GM18858 (cell line): ENCODE data around the gene RANBP2.

Experiments
- ATAC-seq: cut with Tn5 transposase; IDR thresholded peaks from one replicate; pipeline ENCODE4 v1.9.1; 2021; ENCODE audit not compliant: unreplicated experiment

RANBP2 gene

DNA sequence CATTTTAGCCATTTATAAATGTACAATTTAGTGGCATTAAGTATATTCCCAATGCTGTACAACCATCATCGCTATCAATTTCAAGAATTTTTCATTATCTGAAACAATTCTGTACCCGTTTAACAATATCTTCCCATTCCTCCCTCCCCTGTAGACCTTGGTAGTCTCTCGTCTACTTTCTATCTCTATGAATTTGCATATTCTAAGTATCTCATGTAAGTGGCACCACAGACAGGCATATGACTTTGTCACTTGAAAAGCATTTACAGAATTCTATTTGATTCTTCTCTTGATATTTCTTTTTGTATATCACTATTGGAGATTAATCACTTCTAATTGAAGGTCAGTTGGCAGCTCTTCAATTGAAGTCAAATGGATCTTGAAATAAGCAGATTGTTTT is 115.3 kb downstream of the RANBP2 start:
- ATAC-seq, result no peak

DNA sequence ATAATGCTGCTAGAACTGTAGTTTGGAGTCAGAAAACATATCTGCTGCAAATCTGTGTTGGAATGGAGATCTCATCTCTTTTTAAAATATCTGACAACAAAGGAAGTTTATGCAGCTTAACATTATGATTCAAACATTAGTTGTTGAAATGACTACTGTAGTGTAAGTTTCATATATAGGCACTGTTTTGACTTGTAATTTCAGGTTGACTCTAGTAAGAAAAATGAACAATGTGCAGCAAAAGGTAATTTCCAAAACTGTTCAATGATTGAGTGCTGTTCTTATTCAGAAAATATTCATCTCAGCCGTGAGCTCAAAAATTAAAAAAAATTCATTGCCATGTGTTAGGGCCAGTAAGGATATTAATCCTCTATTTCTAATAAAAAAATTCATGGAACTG is 115.8 kb downstream of the RANBP2 start:
- ATAC-seq, result no peak
